BJ (cell line): ENCODE data around the gene UQCRC1. TPM values are rescaled to one million over a fixed set of nuclear protein-coding genes. Genes with fewer than 3 reads are reported as not detected.
A peak's percentile ranks its signal among the peaks of the same experiment; 100 is the strongest.

Experiments used
- CTCF ChIA-PET: fragments of 350-600 bp; formaldehyde crosslinking; extraction: SDS; loops from one replicate; lab custom pipeline; 2021; ENCODE audit warnings: antibody characterized with exemption, inconsistent platforms; lab: Yijun Ruan, JAX
- POLR2A ChIA-PET: fragments of 300-600 bp; sonication (Branson Sonifier 250); formaldehyde crosslinking; extraction: SDS; loops from one replicate; lab custom pipeline; 2021; ENCODE audit warnings: antibody characterized with exemption; lab: Charles Lee
- DNase-seq: peaks from one replicate; pipeline ENCODE4 v3.0.0-alpha.2; 2011; ENCODE audit warnings: low read depth
- H3K27me3 ChIP-seq: 2 replicates; pipeline ENCODE4 v1.6.0; 2011; ENCODE audit warnings: low read length; ENCODE audit not compliant: control insufficient read depth, insufficient read depth
- H3K36me3 ChIP-seq: 2 replicates; pipeline ENCODE4 v1.5.1; 2011; ENCODE audit warnings: low read length; ENCODE audit not compliant: control insufficient read depth, insufficient read depth
- H3K4me3 ChIP-seq: 2 replicates; pipeline ENCODE4 v1.5.1; 2011; ENCODE audit warnings: low read depth, mild to moderate bottlenecking, control low read depth, low read length
- polyA plus RNA-seq: library from polyadenylated mRNA; depleted of rRNA; stranded (reverse); fragments of >200 nt; gene quantifications from 2 replicates; pipeline ENCODE4 v1.2.3, GENCODE V29; 2011
- TF ChIP-seq, protein P1 (sequence below): IDR thresholded peaks from 2 replicates; pipeline ENCODE4 v1.5.1; 2011; ENCODE audit warnings: low read depth, mild to moderate bottlenecking, control low read depth, inconsistent platforms, low read length, moderate library complexity; ENCODE audit not compliant: insufficient read depth

Gene UQCRC1
- polyA plus RNA-seq, 1 experiment: 662 TPM

DNA sequence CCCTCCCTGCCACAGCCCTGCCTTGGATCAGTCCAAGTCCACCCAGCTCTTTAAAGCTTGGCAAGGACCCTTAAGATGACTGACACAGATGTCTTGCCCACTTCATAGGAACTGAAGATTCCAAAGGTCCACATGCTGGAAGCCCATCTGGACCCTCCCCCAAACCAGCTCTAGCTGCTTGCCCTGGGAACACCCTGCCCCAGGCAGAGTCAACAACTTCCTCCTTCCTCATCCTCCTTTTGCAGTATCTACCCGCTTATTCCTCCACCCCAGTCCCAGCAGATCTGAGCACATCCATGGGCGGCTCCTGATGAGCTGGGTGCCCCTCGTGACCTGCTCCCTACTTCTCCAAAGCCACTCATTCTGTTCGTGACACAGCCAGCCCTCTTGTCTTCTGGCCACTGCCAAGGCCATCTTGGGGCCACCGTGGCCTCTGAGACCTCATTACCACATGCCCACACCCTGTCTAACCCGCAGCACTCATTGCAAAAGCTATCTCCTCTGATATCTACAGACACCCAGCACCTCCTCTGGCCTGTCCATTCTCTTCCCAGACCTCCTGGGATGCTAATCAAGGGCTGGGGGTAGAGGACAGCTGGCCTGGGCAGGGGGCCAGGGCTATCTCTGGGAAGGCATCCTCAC is 50.8 kb downstream of the UQCRC1 start:
- H3K27me3 ChIP-seq: no peaks in the 10 kb centered on the region
- CTCF ChIA-PET: interaction anchor here (0.6 to 4.3 kb wide), 34 partner anchors 9 to 268 kb away, joined by 3 to 43 read pairs (median 4); partner anchors contain the start of genes CELSR3, COL7A1, NCKIPSD and SLC26A6
- POLR2A ChIA-PET: no interaction called here
- peaks cover 7% of the 10 kb centered on the region for H3K36me3 ChIP-seq
- no peak overlapping the region for H3K4me3 ChIP-seq
- DNase-seq: no peak
- TF ChIP-seq, protein P1, sequence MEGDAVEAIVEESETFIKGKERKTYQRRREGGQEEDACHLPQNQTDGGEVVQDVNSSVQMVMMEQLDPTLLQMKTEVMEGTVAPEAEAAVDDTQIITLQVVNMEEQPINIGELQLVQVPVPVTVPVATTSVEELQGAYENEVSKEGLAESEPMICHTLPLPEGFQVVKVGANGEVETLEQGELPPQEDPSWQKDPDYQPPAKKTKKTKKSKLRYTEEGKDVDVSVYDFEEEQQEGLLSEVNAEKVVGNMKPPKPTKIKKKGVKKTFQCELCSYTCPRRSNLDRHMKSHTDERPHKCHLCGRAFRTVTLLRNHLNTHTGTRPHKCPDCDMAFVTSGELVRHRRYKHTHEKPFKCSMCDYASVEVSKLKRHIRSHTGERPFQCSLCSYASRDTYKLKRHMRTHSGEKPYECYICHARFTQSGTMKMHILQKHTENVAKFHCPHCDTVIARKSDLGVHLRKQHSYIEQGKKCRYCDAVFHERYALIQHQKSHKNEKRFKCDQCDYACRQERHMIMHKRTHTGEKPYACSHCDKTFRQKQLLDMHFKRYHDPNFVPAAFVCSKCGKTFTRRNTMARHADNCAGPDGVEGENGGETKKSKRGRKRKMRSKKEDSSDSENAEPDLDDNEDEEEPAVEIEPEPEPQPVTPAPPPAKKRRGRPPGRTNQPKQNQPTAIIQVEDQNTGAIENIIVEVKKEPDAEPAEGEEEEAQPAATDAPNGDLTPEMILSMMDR: no peak

DNA sequence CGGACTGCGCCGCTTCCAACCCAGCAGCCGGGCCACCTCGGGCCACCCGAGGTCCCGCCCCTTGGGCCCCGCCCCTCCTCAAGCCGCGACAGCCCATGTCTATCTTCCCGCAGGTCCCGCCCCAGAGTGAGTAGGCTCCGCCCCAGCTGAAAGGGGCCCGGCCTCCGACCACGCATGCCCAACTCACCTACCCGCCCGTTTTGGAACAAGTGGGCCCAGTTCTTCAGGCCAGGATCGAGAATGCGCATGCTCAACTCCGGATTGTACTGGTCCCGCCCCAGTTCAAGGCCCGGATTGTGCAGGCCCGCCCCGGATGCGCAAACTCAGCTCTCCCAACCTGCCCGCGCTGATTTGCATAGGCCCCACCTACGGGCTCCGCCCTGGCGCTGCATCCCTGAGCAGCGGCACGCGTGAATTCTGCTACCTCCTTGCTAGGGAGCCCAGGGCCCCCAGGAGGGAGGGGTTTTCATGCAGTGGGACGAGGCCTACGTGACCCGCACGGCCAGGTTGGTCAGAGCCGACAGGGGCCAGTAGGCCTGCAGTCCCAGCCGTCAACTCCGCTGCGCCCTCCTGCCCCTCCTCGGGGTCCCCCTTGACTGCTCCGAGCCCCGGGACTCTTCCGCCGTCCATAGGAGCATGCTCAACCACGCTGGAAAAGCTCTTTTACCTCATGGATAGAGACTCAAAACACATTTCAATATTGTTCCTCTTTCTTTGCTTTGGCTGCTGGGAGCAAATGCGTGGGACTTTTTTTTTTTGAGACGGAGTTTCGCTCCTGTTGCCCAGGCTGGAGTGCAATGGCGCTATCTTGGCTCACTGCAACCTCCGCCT is 52.4 kb downstream of the UQCRC1 start, which contains the start of gene PFKFB4:
PFKFB4 (minus strand) TSS at position 8 of the 831 bp plus-strand sequence. CDS start 26 bp downstream, outside the sequence.
- peak within 1 kb of the TSS; percentile 89 for H3K4me3 ChIP-seq
- CTCF ChIA-PET: interaction anchor here (0.7 to 2.8 kb wide), 13 partner anchors 9 to 156 kb away, joined by 3 to 10 read pairs (median 5); partner anchors contain the start of genes SLC26A6 and UQCRC1
- DNase-seq: peak; percentile 97
- peaks cover 8% of the 10 kb centered on the region; the same call in 1 of the 2 replicates for H3K36me3 ChIP-seq
- POLR2A ChIA-PET: interaction anchor here (0.5 to 1.4 kb wide), 4 partner anchors 78 to 421 kb away, joined by 3 to 9 read pairs (median 4); partner anchors contain the start of genes ATRIP and SLC26A6
- TF ChIP-seq, protein P1: peak; percentile 10; the same call in 1 of the 2 replicates
- H3K27me3 ChIP-seq: no peaks in the 10 kb centered on the region

DNA sequence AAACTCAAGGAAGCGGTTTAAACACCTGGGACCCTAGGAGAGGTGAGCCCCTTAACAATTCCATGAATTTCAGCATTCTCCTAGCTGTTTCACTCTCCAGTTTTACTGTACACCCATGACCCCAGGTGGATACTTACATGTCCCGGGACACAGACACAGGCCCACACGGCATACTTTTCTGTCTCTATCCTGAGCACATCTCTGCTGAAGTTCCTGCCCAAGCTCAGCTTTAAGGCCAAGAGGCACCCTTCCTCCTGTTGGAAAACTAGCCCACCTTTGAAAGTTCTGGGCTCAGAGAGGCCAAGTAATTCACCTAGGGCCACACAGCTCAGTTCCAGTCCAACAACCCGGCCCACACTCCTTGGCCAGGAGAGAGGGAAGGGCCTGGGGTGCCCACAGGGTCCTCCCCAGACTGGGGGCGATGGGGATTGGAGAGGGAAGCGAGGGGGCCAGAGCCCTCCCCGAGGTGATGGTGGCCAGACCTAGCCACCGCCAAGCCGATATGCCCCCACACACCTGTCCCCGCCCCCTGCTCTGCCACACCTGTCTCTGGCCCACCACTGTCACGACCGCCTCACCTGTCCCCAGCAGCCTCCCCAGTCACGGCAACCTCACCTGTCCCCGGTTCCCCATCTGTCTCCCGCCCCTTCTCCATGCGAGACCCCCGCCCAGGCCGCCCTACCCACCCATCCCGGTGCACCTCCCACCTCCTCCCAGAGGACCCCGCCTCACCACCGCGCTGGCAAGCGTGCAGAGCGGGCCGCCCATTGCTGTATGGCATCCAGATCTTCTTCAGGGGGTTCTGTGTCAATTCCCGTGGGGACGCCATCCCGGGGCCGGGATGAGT is 53.3 kb downstream of the UQCRC1 start:
- POLR2A ChIA-PET: interaction anchor here (0.8 to 1.4 kb wide), 2 partner anchors 79 to 114 kb away, joined by 3 read pairs; partner anchors contain the start of gene SLC26A6
- TF ChIP-seq, protein P1: no peak

DNA sequence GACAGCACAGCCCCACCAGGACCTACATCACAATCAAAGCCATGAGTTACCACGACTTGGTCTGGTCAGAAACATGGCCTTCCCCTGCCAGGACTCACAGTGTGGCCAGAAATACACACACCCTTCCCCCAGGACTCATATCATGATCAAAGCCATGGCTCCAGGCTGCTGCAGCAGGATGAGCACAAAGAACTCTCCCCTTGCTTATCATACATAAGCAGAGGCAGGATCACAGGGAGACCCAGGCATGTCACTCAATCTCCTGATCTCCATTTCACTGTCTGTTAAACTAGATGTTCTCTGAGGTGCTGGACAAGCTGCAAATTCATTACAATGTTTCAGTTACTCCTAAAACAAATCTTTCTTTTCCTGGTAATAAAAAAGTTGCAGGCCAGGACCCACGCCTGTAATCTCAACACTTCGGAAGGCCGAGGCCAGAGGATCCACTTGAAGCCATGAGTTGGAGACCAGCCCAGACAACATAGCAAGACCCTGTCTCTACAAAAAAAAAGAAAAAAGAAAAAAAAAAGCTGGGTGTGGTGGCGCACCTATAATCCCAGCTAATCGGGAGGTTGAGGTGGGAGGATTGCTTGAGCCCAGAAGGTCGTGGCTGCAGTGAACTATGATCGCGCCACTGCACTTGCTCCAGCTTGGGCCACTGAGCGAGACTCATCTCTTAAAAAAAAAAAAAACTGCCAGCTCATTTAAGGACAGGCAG is 54.1 kb downstream of the UQCRC1 start:
- Histone ChIP-seq H3K27me3 (no peaks in the 10 kb centered on the region), H3K36me3 (peaks cover 6% of the 10 kb centered on the region; the same call in 1 of the 2 replicates), H3K4me3 (peak overlapping the region; percentile 89)
- TF ChIP-seq, protein P1: no peak
- DNase-seq: no peak
- ChIA-PET CTCF (interaction anchor here (0.7 to 1.5 kb wide), 5 partner anchors 11 to 155 kb away, joined by 3 to 5 read pairs (median 3); partner anchors contain the start of gene SLC26A6), POLR2A (no interaction called here)

More for the DNA sequence above, 53.3 kb downstream of the UQCRC1 start:
- CTCF ChIA-PET: interaction anchor here (0.7 to 2.8 kb wide), 11 partner anchors 12 to 156 kb away, joined by 3 to 9 read pairs (median 4); partner anchors contain the start of gene SLC26A6
- DNase-seq: no peak
- Histone ChIP-seq H3K36me3 (peaks cover 6% of the 10 kb centered on the region; the same call in 1 of the 2 replicates), H3K4me3 (peak overlapping the region; percentile 89), H3K27me3 (no peaks in the 10 kb centered on the region)
